Inflammatory macrophage treated with lipopolysaccharide for 4 hours (primary cell): ENCODE measurements around the gene ENDOU.
A peak's percentile ranks its signal among the peaks of the same experiment; 100 is the strongest.

Experiments used
- DNase-seq: peaks from one replicate; pipeline ENCODE4 v3.0.0-alpha.2; 2020

Gene ENDOU

DNA sequence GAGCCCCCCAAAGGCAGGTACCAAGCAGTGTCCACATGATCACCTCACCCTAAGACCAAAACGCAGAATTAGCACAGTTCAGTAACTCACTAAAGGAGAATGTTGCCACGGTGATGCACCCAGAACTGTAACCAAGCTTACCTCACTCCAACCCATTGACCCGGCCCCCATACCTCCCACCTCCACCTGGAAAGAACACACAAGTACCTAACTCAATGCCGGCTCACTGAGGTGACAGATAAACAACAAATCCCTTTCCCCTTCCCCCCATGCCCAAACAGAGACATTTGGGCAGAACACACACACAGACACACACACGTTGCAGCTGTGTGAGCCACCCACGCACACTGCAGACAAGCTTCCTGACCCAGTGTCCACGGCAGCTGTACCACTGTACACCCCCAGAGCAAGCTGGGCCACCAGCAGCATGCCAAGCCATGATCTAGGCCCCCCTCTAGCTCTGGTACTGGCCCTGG, 32.1 kb upstream of the ENDOU start:
- no peak for DNase-seq

GRCh38 chr12:47755655-47756562, 30.6 kb upstream of the ENDOU start:
- peak; percentile 79 for DNase-seq

DNA sequence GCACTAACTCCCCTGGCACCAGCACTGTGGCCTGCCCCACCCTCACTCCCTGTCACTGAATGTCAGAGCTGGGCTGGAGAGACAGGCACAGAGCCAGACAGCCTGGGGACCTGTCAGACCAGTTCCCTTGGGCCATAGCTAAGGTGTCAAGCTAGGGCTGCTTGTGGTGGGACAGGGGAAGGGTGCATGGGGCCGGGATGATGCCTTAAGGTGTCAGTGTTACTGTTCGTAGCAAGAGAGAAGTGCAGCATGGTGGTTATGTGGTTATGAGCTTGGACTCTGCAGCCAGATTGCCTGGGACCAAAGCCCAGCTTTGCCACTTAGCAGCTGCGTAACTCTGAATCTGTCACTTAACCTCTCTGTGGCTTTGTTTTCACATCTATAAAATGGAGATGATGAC, 29.6 kb upstream of the ENDOU start:
- no peak for DNase-seq

DNA sequence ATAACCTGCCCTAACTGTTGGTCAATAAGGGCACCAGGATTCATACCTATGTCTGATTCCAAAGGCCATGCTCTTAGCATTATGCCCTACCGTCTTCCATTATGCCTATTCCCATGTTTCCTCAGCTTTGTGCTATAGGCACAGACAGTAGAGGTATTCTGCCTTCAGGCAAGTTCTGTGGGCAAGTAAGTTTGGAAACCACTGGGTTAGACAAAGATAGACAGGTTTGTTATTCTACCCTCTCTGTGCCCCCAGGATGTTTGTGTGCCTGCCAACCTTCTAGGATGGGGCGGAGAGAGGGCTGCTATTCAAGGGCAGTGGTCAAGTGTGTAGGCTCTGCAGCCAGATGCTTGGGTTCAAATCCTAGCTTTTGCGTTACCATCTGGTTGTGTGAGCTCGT, 28.8 kb upstream of the ENDOU start:
- no peak for DNase-seq

DNA sequence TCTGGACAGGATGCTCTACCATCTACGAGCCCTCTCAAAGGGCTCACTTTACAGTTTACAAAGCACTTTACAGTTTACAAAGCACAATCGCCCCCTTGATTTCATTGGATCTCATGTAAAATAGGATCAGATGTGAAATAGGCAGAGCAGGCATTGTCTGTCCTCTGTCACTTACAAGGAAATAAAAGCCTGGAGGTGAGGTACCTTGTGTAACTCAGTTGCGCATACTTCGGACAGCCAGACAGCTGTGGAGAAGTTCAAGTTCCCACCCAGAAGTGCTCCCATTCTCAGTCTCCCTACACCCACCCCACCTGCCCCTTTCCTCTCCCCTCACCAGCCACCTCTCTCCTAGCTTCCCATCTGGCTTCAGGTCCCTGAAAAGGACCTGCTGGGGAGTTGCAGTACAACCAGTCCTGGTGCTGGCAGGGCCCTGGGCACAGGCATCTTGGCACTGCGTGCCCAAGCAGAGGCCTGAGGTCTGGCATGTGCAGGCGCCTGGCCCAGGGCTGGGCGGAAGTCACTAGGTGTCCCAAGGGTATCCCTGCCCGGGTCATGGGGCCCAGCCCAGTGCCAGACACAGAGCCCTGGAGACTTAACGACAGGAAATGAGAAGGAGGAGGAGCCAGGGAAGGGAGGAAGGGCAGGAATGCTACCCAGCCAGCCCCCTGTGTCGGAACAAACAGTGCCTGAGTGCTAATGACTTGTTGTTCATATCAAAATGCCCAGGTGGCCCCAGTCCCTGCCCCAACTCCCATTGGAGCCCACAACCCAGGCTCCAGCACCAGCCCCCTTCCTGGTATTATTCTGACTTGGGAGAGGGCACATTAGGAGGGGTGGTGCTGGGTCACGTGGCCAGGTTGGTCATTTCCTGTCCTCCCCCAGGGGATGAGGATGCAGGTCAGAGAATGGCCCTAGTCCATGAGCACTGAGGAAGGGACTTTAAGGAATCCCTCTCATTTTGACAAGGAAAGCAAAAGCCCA, 28.0 kb upstream of the ENDOU start:
- DNase-seq, result no peak

DNA sequence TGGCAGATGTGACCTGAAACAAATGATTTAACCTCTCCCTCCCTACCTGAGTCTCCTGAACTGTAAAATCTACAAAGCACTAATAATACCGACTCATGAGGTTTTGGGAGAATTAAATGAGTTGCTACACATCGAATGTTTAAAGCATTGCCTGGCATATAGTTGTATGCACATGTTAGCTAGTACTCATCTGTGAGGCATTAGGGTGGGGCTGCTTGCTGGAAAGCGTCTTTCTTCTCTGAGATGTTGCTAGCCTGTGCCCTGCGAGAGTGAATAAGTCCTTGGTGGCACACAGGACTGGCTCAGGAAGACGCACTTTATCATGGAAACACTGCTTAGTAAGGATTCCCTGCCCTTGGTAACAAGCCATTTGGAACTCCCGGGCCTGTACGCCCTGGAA, 27.3 kb upstream of the ENDOU start:
- DNase-seq, result no peak

- no peak for DNase-seq
Observed at GRCh38 chr12:47752121-47752520, 26.8 kb upstream of the ENDOU start.

GRCh38 chr12:47751561-47751960, 26.3 kb upstream of the ENDOU start:
- DNase-seq, result no peak

DNA sequence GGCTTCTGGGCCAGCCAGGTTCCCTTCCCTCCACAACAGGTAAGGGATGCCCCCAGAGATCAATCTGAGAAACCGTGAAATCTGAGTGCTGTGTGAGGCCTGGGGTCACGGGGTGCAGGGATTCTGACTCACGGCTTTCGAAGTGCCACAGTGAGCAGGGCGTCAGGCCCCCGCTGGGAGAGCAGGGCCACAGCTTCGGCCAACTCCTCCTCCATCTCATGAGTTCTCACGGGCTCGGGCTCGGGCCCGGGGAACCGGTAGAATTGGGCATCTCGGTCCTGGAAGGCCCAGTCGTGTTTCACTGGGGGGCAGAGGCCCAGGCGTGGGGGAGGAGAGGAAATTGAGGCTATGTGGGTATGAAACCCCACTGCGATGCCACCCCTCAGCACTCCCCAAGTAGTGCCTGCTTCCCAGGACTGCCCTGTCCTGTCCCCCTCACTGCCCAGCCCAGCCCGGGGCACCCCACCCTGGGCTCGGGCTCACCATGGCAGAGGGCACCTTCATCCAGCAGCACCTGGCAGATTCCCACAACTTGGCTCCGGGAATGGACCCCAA, 25.7 kb upstream of the ENDOU start:
- DNase-seq, result no peak

DNA sequence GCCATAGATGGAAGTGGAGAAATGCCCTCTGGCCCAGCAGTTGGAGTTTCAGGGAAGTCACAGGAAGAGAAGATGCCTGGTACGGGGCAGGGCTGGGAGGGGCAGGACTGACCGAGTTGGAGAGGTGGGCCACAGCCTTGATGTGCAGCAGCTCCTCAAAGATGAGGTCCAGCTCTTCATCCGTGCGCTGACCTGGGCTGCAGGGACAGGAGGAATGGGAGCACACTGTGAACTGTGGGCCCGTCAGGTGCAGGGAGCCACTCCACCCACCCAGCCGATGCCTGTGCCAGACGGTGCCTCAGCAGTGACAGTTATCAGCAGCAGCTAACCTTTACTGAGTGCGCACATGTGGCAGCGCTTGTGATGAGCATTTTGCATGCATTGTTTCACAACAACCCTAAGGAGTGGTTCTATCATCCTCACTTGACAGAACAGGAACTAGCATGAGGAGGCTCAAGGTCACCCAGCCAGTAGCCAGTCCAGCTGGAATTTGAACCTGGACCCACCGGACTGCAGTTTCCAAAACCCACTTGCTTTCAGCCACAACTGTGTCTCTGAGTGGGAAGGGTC, 25.0 kb upstream of the ENDOU start:
- DNase-seq, result peak; percentile 88

DNA sequence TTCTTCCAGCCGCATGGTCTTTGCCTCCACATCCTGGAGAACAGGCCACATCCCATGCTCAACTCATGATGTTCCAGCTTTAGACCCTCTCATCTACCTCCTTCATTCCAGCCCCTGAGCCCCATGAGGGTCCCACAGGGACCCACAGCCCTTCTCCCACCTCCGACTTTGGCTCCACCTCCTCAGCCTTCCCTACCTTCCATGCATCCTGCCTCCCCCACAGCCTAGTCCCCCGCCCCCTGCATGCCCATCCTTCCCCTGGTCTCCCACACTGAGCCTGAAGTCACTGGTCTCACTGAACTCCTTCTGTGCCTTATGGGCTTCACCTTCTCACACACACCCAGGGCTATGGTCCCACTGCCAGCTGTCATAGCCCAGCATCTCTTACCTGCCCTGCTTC, 23.6 kb upstream of the ENDOU start:
- no peak for DNase-seq

DNA sequence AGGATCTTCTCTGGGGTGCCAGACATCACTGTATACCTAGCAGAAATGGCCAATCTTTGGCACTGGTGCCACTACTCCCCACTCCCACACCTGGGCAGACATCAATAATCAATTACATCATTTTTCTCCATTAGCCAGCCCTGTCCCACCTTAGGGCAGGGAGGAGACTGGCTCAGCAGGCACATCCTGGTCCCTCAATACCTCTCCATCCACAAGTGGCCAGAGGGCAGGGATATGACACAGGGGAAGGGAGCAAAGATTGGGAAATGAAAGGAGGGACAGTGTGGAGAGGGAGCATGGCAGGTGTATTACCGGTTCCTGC, 23.2 kb upstream of the ENDOU start:
- DNase-seq, result no peak

- no peak for DNase-seq
Observed at GRCh38 chr12:47747596-47748506, 22.6 kb upstream of the ENDOU start.

DNA sequence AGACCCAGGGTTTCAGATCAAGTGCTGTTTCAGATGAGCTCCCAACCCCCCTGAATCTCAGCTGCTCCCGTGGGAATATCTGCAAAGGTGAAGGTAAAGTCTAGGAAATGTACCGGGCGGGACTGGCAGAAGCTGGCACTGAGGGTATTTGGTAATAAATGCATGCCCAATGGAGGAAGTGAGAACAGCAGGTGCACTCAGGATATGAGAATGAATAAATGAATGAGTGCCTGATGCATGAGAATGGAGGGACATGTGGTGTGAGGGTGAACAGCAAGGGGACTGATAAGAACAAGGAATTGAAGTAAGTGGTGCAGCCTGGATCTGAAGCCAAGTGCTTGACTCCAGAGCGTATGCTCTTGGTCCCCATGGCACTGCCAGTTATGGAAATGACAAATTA, 21.8 kb upstream of the ENDOU start:
- no peak for DNase-seq

DNA sequence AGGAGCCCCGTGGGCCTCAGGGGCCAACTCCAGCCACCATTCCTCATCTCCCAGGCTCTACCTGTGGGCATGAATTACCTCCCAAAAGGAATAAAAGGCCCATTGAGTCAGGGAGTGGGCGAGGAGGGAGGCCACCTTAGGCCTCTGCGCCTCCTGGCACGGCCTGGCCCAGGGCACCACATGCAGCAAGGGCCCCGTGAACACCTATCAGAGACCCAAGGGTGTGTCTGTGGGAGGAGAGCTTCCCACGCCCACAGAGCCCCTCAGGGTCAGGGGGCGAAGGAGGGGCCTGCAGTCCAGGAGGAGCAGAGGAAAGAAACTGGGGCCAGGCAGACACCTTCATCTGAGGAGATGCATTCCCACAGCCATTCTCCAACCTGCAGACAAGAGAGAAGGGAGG, 21.2 kb upstream of the ENDOU start:
- DNase-seq, result no peak

DNA sequence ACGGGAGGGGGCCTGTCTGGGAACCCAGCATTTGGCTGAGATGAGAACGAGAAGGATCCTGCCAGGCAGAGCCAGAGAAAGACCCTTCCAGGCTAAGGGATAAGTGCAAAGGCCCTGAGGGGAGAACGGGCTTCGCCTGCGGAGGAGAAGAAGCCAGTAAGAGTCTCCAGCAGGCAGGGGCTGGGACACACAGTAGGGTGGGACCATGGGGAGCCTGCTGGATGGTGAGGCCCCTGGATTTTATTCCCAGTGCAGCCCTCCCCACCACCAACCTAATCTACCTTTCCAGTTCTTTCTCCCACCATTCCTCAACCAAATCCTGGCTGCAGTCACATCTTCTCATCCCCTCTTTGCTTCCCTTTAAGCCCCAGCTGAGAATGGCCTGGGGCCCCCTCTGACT, 20.8 kb upstream of the ENDOU start:
- DNase-seq, result no peak

- no peak for DNase-seq
Observed at GRCh38 chr12:47745485-47746041, 20.3 kb upstream of the ENDOU start.

GRCh38 chr12:47744778-47745436, 19.6 kb upstream of the ENDOU start:
- no peak for DNase-seq

DNA sequence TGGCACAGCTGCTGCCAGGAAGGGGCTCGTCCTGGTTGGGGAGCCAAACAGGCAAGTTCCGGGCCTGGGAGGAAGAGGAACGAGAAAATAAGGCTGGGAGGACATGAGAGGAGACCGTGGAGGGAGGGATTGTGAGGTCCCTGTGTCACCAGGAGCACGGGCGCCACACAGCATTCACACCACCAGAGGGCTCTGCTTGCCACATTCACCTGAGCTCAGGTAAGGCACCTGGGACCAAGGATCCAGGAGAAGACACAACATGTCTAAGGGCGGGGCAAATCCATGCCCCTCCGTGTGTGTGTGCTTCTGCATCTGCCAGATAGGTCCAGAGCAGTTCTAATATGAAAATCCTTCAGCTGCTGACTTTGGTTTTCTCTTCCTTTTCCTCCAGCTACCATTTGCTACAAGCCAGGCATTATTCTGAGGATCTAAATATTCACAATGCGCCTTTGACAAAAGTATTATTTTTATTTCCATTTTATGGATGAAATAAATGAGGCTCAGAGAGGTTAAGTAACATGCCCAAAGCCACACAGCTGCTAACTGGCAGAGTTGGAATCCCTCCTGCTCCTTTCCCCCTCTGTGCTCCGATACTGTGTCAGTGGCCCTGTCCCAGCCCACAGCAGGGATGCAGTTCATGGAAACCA, 18.8 kb upstream of the ENDOU start:
- no peak for DNase-seq

- no peak for DNase-seq
Observed at GRCh38 chr12:47743311-47743860, 18.1 kb upstream of the ENDOU start.
